D341Med (cell line): ENCODE data around the gene DNM1L.

ENCODE experiments used
- DNase-seq: peaks from one replicate; pipeline ENCODE4 v3.0.0; 2012; ENCODE audit warnings: low spot score

Gene DNM1L

GRCh38 chr12:32756476-32757066, 77.5 kb downstream of the DNM1L start:
- no peak for DNase-seq

GRCh38 chr12:32757157-32757556, 78.1 kb downstream of the DNM1L start:
- no peak for DNase-seq

GRCh38 chr12:32761716-32762115, 82.6 kb downstream of the DNM1L start:
- no peak for DNase-seq

- DNase-seq: no peak
Observed at GRCh38 chr12:32765906-32766305, 86.8 kb downstream of the DNM1L start.

- DNase-seq: no peak
Observed at GRCh38 chr12:32768518-32768917, 89.4 kb downstream of the DNM1L start.

GRCh38 chr12:32770141-32770540, 91.0 kb downstream of the DNM1L start:
- DNase-seq: no peak

- DNase-seq: no peak
Observed at GRCh38 chr12:32773691-32774090, 94.6 kb downstream of the DNM1L start.

- no peak for DNase-seq
Observed at GRCh38 chr12:32776258-32776657, 97.2 kb downstream of the DNM1L start.

- DNase-seq: no peak
Observed at GRCh38 chr12:32777159-32777558, 98.1 kb downstream of the DNM1L start.

- no peak for DNase-seq
Observed at GRCh38 chr12:32777691-32778175, 98.6 kb downstream of the DNM1L start.

- DNase-seq: no peak
Observed at GRCh38 chr12:32780071-32780470, 101.0 kb downstream of the DNM1L start.

GRCh38 chr12:32783029-32783428, 103.9 kb downstream of the DNM1L start:
- no peak for DNase-seq

- DNase-seq: no peak
Observed at GRCh38 chr12:32785557-32785956, 106.5 kb downstream of the DNM1L start.

GRCh38 chr12:32788405-32788804, 109.3 kb downstream of the DNM1L start:
- no peak for DNase-seq

- no peak for DNase-seq
Observed at GRCh38 chr12:32789446-32789845, 110.3 kb downstream of the DNM1L start.

GRCh38 chr12:32789916-32790315, 110.8 kb downstream of the DNM1L start:
- DNase-seq: no peak

- DNase-seq: no peak
Observed at GRCh38 chr12:32794281-32794680, 115.2 kb downstream of the DNM1L start.
